AG09319 (cell line): Measurements from ENCODE around the gene CELF4.

Experiments used
- DNase-seq: peaks from one replicate; pipeline ENCODE4 v3.0.0-alpha.2; 2010; ENCODE audit warnings: low read depth; ENCODE audit errors: extremely low read depth
- CTCF ChIP-seq: IDR thresholded peaks from 2 replicates; pipeline ENCODE4 v1.5.1; 2011; ENCODE audit warnings: low read depth, mild to moderate bottlenecking, inconsistent platforms, low read length, moderate library complexity

The CELF4 gene

GRCh38 chr18:37408676-37409265, 156.8 kb downstream of the CELF4 start:
- no peak for TF ChIP-seq CTCF
- no peak for DNase-seq

GRCh38 chr18:37407571-37407970, 158.0 kb downstream of the CELF4 start:
- TF ChIP-seq CTCF, result no peak
- no peak for DNase-seq

- no peak for DNase-seq
- TF ChIP-seq CTCF, result no peak
Measured at GRCh38 chr18:37405772-37406171, 159.8 kb downstream of the CELF4 start.

- TF ChIP-seq CTCF, result no peak
- DNase-seq, result no peak
Measured at GRCh38 chr18:37405229-37405628, 160.4 kb downstream of the CELF4 start.

GRCh38 chr18:37403788-37404187, 161.8 kb downstream of the CELF4 start:
- no peak for TF ChIP-seq CTCF
- no peak for DNase-seq

GRCh38 chr18:37403100-37403781, 162.4 kb downstream of the CELF4 start:
- no peak for TF ChIP-seq CTCF
- peak; percentile 85 for DNase-seq

- DNase-seq, result no peak
- TF ChIP-seq CTCF, result no peak
Measured at GRCh38 chr18:37402735-37403099, 162.9 kb downstream of the CELF4 start.
